ENCODE measurements around the gene MICOS13. TPM values are rescaled to one million over a fixed set of nuclear protein-coding genes. Genes with fewer than 3 reads are reported as not detected.

Gene MICOS13
- total and polyA plus RNA-seq, 2 experiments from 2014 or later: 15.5 to 54.6 TPM

GRCh38 chr19:5663904-5664303 lies 16.4 kb downstream of the MICOS13 start (continued):
- TF ChIP-seq ZNF462 (CRISPR knock-in tag; IDR thresholded peaks at IDR 0.05) (no peak), ETS1 (IDR thresholded peaks at IDR 0.05) (no peak)

- Histone ChIP-seq H3K4me1 (ENCODE audit: insufficient read depth) (no peaks in the 10 kb centered on the region), H3K27me3 (ENCODE audit: insufficient read depth) (no peaks in the 10 kb centered on the region), H3K36me3 (ENCODE audit: insufficient read depth) (peaks cover 60% of the 10 kb centered on the region), H3K27ac (ENCODE audit: low read depth) (no peak overlapping the region), H4K20me1 (replicated peaks; ENCODE audit: insufficient read depth) (peaks cover 22% of the 10 kb centered on the region), H3K9me2 (ENCODE audit: insufficient read depth) (no peaks in the 10 kb centered on the region), H3K4me3 (no peak overlapping the region), H3K79me2 (replicated peaks; ENCODE audit: insufficient read depth) (no peaks in the 10 kb centered on the region; the same call in 1 of the 2 replicates), H3F3A (replicated peaks; ENCODE audit: low read depth) (peaks cover 15% of the 10 kb centered on the region), H3K4me2 (no peak overlapping the region), H2AFZ (no peak overlapping the region)
- Mint-ChIP-seq H3K9me3 (no peaks in the 10 kb centered on the region), H3K4me1 (peaks cover 4% of the 10 kb centered on the region; the same call in 2 of the 3 replicates), H3K27me3 (ENCODE audit: insufficient read depth, low read depth, poor library complexity) (peaks cover 4% of the 10 kb centered on the region), H3K4me3 (no peak overlapping the region), H3K36me3 (ENCODE audit: low read depth) (peaks cover 94% of the 10 kb centered on the region), H3K27ac (no peak overlapping the region; the same call in 1 of the 2 replicates)
- ATAC-seq: no peak
- no peak for DNase-seq (ENCODE audit: low spot score)
- TF ChIP-seq JUNB (IDR thresholded peaks at IDR 0.05; ENCODE audit: unreplicated experiment): no peak
- no peak for TF ChIP-seq EZH2 (IDR thresholded peaks at IDR 0.05; ENCODE audit: low read depth, unreplicated experiment)
- TF ChIP-seq CTCF (conservative IDR thresholded peaks at IDR 0.05; ENCODE audit: low read depth in 2 of 2): no peak
- TF ChIP-seq EZH2phosphoT487 (IDR thresholded peaks at IDR 0.05; ENCODE audit: unreplicated experiment): no peak
- no peak for TF ChIP-seq NANOG (IDR thresholded peaks at IDR 0.05; ENCODE audit: borderline replicate concordance)
- no peak for TF ChIP-seq CREB1 (CRISPR knock-in tag; IDR thresholded peaks at IDR 0.05; ENCODE audit: low read depth)
- no peak for TF ChIP-seq ZNF114 (CRISPR knock-in tag; IDR thresholded peaks at IDR 0.05)
Measured at GRCh38 chr19:5661483-5661882, 18.8 kb downstream of the MICOS13 start.

All from GM23338 (cell line).